Measurements from ENCODE around the gene USP54. TPM values are rescaled to one million over a fixed set of nuclear protein-coding genes. Genes with fewer than 3 reads are reported as not detected.
A peak's percentile ranks its signal among the peaks of the same experiment; 100 is the strongest.

Gene USP54
- total RNA-seq, 2 experiments from 2014 or later: 2.7 to 3.2 TPM

- ATAC-seq (ENCODE audit: poor library complexity) (no peak), DNase-seq (no peak)
- CTCF ChIA-PET: no interaction called here
- POLR2A ChIA-PET: no interaction called here
- Mint-ChIP-seq H3K27me3 (no peaks in the 10 kb centered on the region), H3K9me3 (no peaks in the 10 kb centered on the region), H3K4me1 (ENCODE audit: low read depth) (peaks cover 23% of the 10 kb centered on the region), H3K4me3 (no peak overlapping the region), H3K36me3 (ENCODE audit: low read depth) (no peaks in the 10 kb centered on the region), H3K27ac (no peak overlapping the region)
- Histone ChIP-seq H3K27ac (ENCODE audit: low read depth in 1 of 2, low read length in 2 of 2) (no peak overlapping the region), H3K36me3 (ENCODE audit: insufficient read depth, low read length) (no peaks in the 10 kb centered on the region), H3K27me3 (ENCODE audit: control insufficient read depth in 1 of 2, insufficient read depth in 2 of 2, low read length in 2 of 2) (no peaks in the 10 kb centered on the region), H3K4me1 (ENCODE audit: insufficient read depth, low read length) (peaks cover 9% of the 10 kb centered on the region), H3K9me3 (ENCODE audit: control insufficient read depth in 1 of 2, insufficient read depth in 1 of 2, low read length in 2 of 2) (no peaks in the 10 kb centered on the region), H3K4me3 (ENCODE audit: low read length) (no peak overlapping the region)
- TF ChIP-seq, protein P1, sequence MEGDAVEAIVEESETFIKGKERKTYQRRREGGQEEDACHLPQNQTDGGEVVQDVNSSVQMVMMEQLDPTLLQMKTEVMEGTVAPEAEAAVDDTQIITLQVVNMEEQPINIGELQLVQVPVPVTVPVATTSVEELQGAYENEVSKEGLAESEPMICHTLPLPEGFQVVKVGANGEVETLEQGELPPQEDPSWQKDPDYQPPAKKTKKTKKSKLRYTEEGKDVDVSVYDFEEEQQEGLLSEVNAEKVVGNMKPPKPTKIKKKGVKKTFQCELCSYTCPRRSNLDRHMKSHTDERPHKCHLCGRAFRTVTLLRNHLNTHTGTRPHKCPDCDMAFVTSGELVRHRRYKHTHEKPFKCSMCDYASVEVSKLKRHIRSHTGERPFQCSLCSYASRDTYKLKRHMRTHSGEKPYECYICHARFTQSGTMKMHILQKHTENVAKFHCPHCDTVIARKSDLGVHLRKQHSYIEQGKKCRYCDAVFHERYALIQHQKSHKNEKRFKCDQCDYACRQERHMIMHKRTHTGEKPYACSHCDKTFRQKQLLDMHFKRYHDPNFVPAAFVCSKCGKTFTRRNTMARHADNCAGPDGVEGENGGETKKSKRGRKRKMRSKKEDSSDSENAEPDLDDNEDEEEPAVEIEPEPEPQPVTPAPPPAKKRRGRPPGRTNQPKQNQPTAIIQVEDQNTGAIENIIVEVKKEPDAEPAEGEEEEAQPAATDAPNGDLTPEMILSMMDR (IDR thresholded peaks at IDR 0.05): no peak
- intact Hi-C loops (cut with DNase I, micrococcal nuclease): no loop called here
These were observed 2.7 kb upstream of the USP54 start for GRCh38 chr10:73593812-73594211.

DNA sequence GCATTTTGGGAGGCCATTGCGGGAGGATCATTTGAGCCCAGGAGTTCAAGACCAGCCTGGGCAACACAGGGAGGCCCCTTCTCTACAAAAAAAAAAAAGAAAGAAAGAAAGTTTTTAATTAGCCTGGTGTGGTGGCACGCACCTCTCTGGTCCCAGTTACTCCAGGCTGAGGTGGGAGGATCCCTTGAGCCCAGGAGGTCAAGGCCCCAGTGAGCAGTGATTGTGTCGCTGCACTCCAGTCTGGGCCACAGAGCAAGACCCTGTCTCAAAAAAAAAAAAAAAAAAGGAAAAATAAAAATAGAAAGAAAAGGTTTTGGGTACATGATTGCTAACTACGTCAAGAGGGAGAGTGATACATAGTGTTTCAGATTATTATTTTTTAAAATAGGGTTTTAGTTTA lies 2.0 kb upstream of the USP54 start:
- H3K27me3 Mint-ChIP-seq: no peaks in the 10 kb centered on the region
- no peaks in the 10 kb centered on the region for H3K36me3 ChIP-seq (ENCODE audit: insufficient read depth, low read length)
- DNase-seq (no peak), ATAC-seq (ENCODE audit: poor library complexity) (no peak)
- no peak overlapping the region for H3K27ac ChIP-seq (ENCODE audit: low read depth in 1 of 2, low read length in 2 of 2)
- H3K27me3 ChIP-seq (ENCODE audit: control insufficient read depth in 1 of 2, insufficient read depth in 2 of 2, low read length in 2 of 2): no peaks in the 10 kb centered on the region
- H3K9me3 ChIP-seq (ENCODE audit: control insufficient read depth in 1 of 2, insufficient read depth in 1 of 2, low read length in 2 of 2): no peaks in the 10 kb centered on the region
- POLR2A ChIA-PET: no interaction called here
- no peak overlapping the region for H3K27ac Mint-ChIP-seq
- CTCF ChIA-PET: no interaction called here
- peaks cover 9% of the 10 kb centered on the region for H3K4me1 ChIP-seq (ENCODE audit: insufficient read depth, low read length)
- H3K4me3 ChIP-seq (ENCODE audit: low read length): no peak overlapping the region
- H3K9me3 Mint-ChIP-seq: no peaks in the 10 kb centered on the region
- H3K4me3 Mint-ChIP-seq: no peak overlapping the region
- TF ChIP-seq, protein P1 (IDR thresholded peaks at IDR 0.05): no peak
- intact Hi-C loops (cut with DNase I, micrococcal nuclease): no loop called here
- H3K36me3 Mint-ChIP-seq (ENCODE audit: low read depth): no peaks in the 10 kb centered on the region
- peaks cover 23% of the 10 kb centered on the region for H3K4me1 Mint-ChIP-seq (ENCODE audit: low read depth)

GRCh38 chr10:73591935-73592699 lies 975 bp upstream of the USP54 start:
- TF ChIP-seq, protein P1 (IDR thresholded peaks at IDR 0.05): no peak
- no peaks in the 10 kb centered on the region for H3K27me3 Mint-ChIP-seq
- no peaks in the 10 kb centered on the region for H3K36me3 Mint-ChIP-seq (ENCODE audit: low read depth)
- POLR2A ChIA-PET: interaction anchor here (0.7 to 1.5 kb wide), 3 partner anchors 10 to 96 kb away, joined by 3 to 12 read pairs (median 6); partner anchors contain the start of gene PPP3CB
- Histone ChIP-seq H3K27me3 (ENCODE audit: control insufficient read depth in 1 of 2, insufficient read depth in 2 of 2, low read length in 2 of 2) (no peaks in the 10 kb centered on the region), H3K36me3 (ENCODE audit: insufficient read depth, low read length) (no peaks in the 10 kb centered on the region), H3K9me3 (ENCODE audit: control insufficient read depth in 1 of 2, insufficient read depth in 1 of 2, low read length in 2 of 2) (no peaks in the 10 kb centered on the region), H3K4me1 (ENCODE audit: insufficient read depth, low read length) (peaks cover 9% of the 10 kb centered on the region), H3K4me3 (ENCODE audit: low read length) (no peak overlapping the region), H3K27ac (ENCODE audit: low read depth in 1 of 2, low read length in 2 of 2) (peak overlapping the region in 1 of 2 donors; percentile 10)
- ATAC-seq (ENCODE audit: poor library complexity): peak; percentile 54
- CTCF ChIA-PET: interaction anchor here (0.6 to 0.8 kb wide), 3 partner anchors 34 to 54 kb away, joined by 3 to 5 read pairs (median 4); no protein-coding TSS in a partner anchor
- H3K4me1 Mint-ChIP-seq (ENCODE audit: low read depth): peaks cover 23% of the 10 kb centered on the region
- intact Hi-C loops (cut with DNase I, micrococcal nuclease): no loop called here
- H3K4me3 Mint-ChIP-seq: peak overlapping the region; percentile 65
- no peaks in the 10 kb centered on the region for H3K9me3 Mint-ChIP-seq
- peak in 9 of 14 experiments; percentile 1 to 47 (median 21) for DNase-seq
- H3K27ac Mint-ChIP-seq: peak overlapping the region; percentile 55
